Loucy (cell line): ENCODE results near the gene ATG16L2.

ENCODE experiments used
- H2AFZ ChIP-seq: fragments of 200-600 bp; sonication (generic); 2 replicates; pipeline ENCODE4 v1.6.0; 2016; ENCODE audit warnings: antibody characterized with exemption, mild to moderate bottlenecking, low read length, moderate library complexity
- H3F3A ChIP-seq: fragments of 200-600 bp; 2 replicates; pipeline ENCODE4 v1.6.0; 2016; ENCODE audit warnings: antibody characterized with exemption, low read depth, mild to moderate bottlenecking
- H3K27me3 ChIP-seq: fragments of 200-600 bp; sonication (generic); 2 replicates; pipeline ENCODE4 v1.6.1; 2014; ENCODE audit warnings: low read length, mild to moderate bottlenecking; ENCODE audit not compliant: insufficient read depth, poor library complexity, severe bottlenecking
- H3K36me3 ChIP-seq: fragments of 200-600 bp; sonication (generic); 2 replicates; pipeline ENCODE4 v1.6.1; 2016; ENCODE audit warnings: low read length; ENCODE audit not compliant: insufficient read depth
- H3K4me1 ChIP-seq: fragments of 200-600 bp; sonication (generic); 2 replicates; pipeline ENCODE4 v1.5.1; 2014; ENCODE audit warnings: low read length, mild to moderate bottlenecking; ENCODE audit not compliant: insufficient read depth, poor library complexity, severe bottlenecking
- H3K4me2 ChIP-seq: fragments of 200-600 bp; sonication (generic); 2 replicates; pipeline ENCODE4 v1.6.0; 2014; ENCODE audit warnings: antibody characterized with exemption, low read length, low read depth, mild to moderate bottlenecking; ENCODE audit not compliant: poor library complexity, severe bottlenecking
- H3K4me3 ChIP-seq: fragments of 200-600 bp; sonication (generic); 2 replicates; pipeline ENCODE4 v1.5.1; 2014; ENCODE audit warnings: low read length, mild to moderate bottlenecking, mixed read lengths; ENCODE audit not compliant: poor library complexity, severe bottlenecking
- H3K79me2 ChIP-seq: fragments of 200-600 bp; sonication (generic); 2 replicates; pipeline ENCODE4 v1.6.1; 2014; ENCODE audit warnings: low read length; ENCODE audit not compliant: insufficient read depth
- H3K9ac ChIP-seq: fragments of 200-600 bp; sonication (generic); 2 replicates; pipeline ENCODE4 v1.6.0; 2014; ENCODE audit warnings: mild to moderate bottlenecking, low read depth, low read length, moderate library complexity; ENCODE audit not compliant: poor library complexity, severe bottlenecking
- H3K9me2 ChIP-seq: fragments of 200-600 bp; sonication (generic); replicated peaks from 2 replicates; pipeline ENCODE4 v1.6.1; 2016; ENCODE audit warnings: low read depth, low read length, mixed read lengths
- H3K9me3 ChIP-seq: fragments of 200-600 bp; sonication (generic); 2 replicates; pipeline ENCODE4 v1.6.1; 2014; ENCODE audit warnings: mild to moderate bottlenecking, antibody characterized with exemption, low read length, low read depth; ENCODE audit not compliant: insufficient read depth
- H4K20me1 ChIP-seq: fragments of 200-600 bp; sonication (generic); 2 replicates; pipeline ENCODE4 v1.6.0; 2014; ENCODE audit warnings: antibody characterized with exemption, low read length, mild to moderate bottlenecking; ENCODE audit not compliant: insufficient read depth, poor library complexity, severe bottlenecking
- EZH2phosphoT487 ChIP-seq: fragments of 200-600 bp; IDR thresholded peaks from 2 replicates; pipeline ENCODE4 v1.6.1; 2018; ENCODE audit warnings: antibody characterized with exemption, mild to moderate bottlenecking, moderate library complexity, borderline replicate concordance
- TF ChIP-seq, protein P1 (sequence below): fragments of 200-600 bp; sonication (generic); conservative IDR thresholded peaks from 2 replicates; pipeline ENCODE4 v1.5.1; 2014; ENCODE audit warnings: mild to moderate bottlenecking, antibody characterized with exemption, low read length

The ATG16L2 gene

DNA sequence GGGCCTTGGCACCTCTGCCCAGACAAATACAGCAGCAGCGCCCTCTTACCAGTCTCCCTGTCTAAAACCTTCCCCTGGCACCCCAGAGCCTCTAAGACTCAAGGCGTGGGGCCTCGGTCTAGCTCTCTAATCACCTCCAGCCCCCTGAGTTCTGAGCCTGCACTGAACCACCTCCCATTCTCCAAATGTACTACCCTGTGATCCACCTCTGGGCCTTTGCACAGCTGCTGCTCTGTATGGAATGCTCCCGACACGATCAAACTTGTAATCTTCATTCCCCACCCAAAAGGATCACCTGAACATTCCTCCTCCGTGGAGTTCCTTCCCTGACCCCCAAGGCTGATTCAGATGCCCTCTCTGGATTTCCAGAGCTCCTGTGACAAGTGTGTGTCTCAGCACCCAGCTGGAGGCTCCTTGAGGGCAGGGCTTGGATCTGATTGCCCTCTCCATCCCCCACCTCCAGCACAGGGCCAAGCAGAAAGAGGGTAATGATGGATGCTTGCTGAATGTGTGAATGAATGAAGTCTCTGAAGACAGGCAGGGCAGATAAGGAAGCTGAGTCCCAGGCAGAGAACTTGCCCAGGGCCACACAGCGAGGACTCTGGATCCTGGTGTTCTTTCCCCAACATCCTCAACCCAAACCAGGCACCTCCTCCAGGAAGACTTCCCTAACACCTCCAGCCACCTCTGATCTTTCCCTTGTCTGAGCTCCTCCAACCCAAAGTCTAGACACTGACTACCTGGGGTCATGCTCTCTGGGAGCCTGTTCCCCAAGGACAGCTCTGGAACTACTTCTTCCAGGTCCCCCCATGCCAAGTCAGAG is 38.7 kb upstream of the ATG16L2 start:
- Histone ChIP-seq H3K79me2 (no peaks in the 10 kb centered on the region), H3K4me2 (no peak overlapping the region), H3K9me2 (no peaks in the 10 kb centered on the region), H3K9ac (no peak overlapping the region), H3K4me1 (peaks cover 33% of the 10 kb centered on the region), H4K20me1 (no peaks in the 10 kb centered on the region), H3F3A (no peaks in the 10 kb centered on the region), H3K4me3 (no peak overlapping the region), H3K36me3 (no peaks in the 10 kb centered on the region), H3K27me3 (no peaks in the 10 kb centered on the region), H2AFZ (no peak overlapping the region), H3K9me3 (no peaks in the 10 kb centered on the region)
- TF ChIP-seq, protein P1, sequence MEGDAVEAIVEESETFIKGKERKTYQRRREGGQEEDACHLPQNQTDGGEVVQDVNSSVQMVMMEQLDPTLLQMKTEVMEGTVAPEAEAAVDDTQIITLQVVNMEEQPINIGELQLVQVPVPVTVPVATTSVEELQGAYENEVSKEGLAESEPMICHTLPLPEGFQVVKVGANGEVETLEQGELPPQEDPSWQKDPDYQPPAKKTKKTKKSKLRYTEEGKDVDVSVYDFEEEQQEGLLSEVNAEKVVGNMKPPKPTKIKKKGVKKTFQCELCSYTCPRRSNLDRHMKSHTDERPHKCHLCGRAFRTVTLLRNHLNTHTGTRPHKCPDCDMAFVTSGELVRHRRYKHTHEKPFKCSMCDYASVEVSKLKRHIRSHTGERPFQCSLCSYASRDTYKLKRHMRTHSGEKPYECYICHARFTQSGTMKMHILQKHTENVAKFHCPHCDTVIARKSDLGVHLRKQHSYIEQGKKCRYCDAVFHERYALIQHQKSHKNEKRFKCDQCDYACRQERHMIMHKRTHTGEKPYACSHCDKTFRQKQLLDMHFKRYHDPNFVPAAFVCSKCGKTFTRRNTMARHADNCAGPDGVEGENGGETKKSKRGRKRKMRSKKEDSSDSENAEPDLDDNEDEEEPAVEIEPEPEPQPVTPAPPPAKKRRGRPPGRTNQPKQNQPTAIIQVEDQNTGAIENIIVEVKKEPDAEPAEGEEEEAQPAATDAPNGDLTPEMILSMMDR = no peak
- TF ChIP-seq EZH2phosphoT487 = no peak

DNA sequence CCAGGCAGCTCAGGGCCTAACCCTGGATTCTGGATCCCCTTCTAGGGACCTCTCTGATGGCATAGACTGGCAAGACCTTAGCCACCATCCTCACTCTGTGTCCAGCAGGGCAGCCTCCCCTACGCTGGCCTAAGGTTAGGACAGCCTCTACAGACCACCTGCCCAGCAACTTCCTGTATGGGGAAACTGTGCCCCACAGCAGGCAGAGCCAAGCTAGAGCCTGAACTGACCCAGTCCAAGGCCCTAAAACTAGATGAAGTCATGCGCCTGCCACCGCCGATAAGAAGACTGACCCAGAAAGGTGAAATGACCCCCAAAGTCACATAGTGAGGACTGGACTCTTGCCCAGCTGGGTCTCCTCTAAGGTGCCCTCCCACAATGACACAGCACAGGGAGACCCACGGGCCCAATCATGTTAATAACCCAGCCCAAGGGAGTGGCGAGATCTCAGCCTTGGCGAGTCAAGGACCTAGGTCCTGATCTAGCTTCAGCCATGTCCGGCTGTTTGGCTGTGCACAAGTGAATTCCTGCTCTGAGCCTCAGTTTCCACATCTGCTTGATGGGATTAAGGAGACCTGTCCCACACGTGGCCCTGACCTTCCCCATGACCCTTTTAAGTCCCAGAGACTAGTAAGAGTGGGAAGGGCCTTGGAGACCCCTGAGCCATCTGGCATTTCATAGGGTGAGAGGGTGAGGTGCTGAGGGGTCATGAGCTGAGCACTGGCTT is 37.9 kb upstream of the ATG16L2 start:
- no peaks in the 10 kb centered on the region for H3K79me2 ChIP-seq
- H3K4me2 ChIP-seq = no peak overlapping the region
- no peak overlapping the region for H3K4me3 ChIP-seq
- no peaks in the 10 kb centered on the region for H3K9me2 ChIP-seq
- H3K9me3 ChIP-seq = no peaks in the 10 kb centered on the region
- no peaks in the 10 kb centered on the region for H3K27me3 ChIP-seq
- H3K36me3 ChIP-seq = no peaks in the 10 kb centered on the region
- H2AFZ ChIP-seq = no peak overlapping the region
- H3K4me1 ChIP-seq = peaks cover 33% of the 10 kb centered on the region
- H3K9ac ChIP-seq = no peak overlapping the region
- no peaks in the 10 kb centered on the region for H4K20me1 ChIP-seq
- TF ChIP-seq, protein P1 = no peak
- no peak for TF ChIP-seq EZH2phosphoT487
- H3F3A ChIP-seq = no peaks in the 10 kb centered on the region

DNA sequence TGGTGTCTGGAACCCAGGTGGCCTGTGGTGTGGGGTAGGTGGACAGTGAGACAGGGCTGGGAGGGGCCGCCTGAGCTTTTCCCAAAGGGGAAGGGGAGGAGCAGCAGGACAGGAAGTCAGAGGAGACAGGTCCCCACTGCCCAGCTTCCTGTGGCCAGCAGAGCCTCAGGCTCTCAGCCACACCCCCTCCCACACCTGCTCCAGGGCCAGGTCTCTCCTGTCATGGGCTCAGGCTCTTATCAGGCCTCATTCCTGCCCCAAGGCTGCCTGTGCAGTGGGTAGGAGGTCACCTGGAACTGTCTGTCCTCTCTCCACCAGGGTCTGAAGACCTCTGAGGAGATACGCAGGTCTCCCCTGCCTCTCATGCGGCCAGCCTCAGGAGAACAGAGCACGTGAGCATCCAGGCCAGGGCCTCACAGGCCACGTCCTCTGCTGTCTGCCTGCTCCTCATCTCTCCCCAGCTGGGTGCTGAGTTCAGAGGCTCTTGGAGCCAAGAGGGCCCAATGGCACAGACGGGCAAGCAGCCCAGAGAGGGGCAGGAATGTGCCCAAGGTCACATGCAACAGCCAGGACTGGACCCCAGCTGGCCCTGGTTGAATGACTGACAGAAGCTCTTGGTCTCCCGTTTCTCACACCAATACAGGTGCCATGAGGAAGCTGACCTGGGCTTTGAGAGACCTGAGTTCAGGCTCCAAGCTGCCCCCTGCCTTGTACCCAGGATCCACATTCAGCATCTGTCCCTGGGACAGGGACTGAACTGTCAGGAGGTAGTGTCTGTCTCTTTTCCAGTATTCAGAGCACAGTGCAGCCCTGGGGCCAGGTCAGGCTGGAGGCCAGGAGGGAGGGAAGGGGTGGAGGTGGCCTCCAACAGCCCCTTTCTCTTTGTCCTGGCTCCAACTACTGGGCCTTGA is 37.1 kb upstream of the ATG16L2 start:
- Histone ChIP-seq H3K79me2 (no peaks in the 10 kb centered on the region), H3F3A (no peaks in the 10 kb centered on the region), H4K20me1 (no peaks in the 10 kb centered on the region), H3K9me2 (no peaks in the 10 kb centered on the region), H3K27me3 (no peaks in the 10 kb centered on the region), H3K9ac (no peak overlapping the region), H3K4me3 (no peak overlapping the region), H2AFZ (no peak overlapping the region), H3K36me3 (no peaks in the 10 kb centered on the region), H3K9me3 (no peaks in the 10 kb centered on the region), H3K4me2 (no peak overlapping the region), H3K4me1 (peaks cover 36% of the 10 kb centered on the region)
- TF ChIP-seq, protein P1 = no peak
- TF ChIP-seq EZH2phosphoT487 = no peak
